Astrocyte (in vitro differentiated cells and primary cell): ENCODE data around the gene RWDD2A.

Experiments used
- CTCF ChIP-seq: IDR thresholded peaks from 2 replicates; pipeline ENCODE4 v1.5.1; 2011; ENCODE audit warnings: low read depth, mild to moderate bottlenecking, inconsistent platforms, low read length, moderate library complexity; ENCODE audit not compliant: insufficient read depth
- EZH2 ChIP-seq: IDR thresholded peaks from 2 replicates; pipeline ENCODE4 v1.6.1; 2012; ENCODE audit warnings: mild to moderate bottlenecking, low read length, inconsistent platforms; ENCODE audit not compliant: insufficient read depth

GRCh38 chr6:83167726-83168278, 25.4 kb upstream of the RWDD2A start:
- TF ChIP-seq CTCF = no peak
- no peak for TF ChIP-seq EZH2
